GM19397 (cell line): ENCODE results near the gene MINK1.
"Not testable (repeated sequence)": the region's sequence is repeated elsewhere in the genome, so short reads cannot be mapped to it uniquely, and the experiment has no call there.

Experiments
- ATAC-seq: cut with Tn5 transposase; IDR thresholded peaks from one replicate; pipeline ENCODE4 v1.9.1; 2021; ENCODE audit warnings: mild to moderate bottlenecking, moderate library complexity; ENCODE audit not compliant: unreplicated experiment

Gene MINK1

DNA sequence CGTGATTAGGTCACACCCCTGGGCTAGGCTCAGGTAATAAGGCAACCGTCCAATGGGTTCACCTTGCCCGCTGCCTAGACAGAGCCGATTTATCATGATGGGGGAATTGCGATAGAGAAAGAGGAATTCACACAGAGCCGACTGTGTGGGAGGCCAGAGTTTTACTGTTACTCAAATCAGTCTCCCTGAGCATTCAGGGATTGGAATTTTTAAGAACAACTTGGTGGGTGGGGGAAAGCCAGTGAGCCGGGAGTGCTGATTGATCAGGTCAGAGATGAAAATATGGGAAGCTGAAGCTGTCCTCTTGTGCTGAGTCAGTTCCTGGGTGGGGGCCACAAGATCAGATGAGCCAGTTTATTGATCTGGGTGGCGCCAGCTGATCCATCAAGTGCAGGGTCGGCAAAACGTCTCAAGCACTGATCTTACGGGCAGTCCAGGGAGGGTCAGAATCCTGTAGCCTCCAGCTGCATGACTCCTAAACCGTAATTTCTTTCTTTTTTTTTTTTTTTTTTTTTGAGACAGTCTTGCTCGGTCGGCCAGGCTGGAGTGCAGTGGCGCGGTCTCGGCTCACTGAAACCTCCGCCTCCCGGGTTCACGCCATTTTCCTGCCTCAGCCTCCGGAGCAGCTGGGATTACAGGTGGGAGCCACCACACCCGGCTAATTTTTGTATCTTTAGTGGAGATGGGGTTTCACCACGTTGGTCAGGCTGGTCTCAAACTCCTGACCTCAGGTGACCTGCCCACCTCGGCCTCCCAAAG is 93.6 kb downstream of the MINK1 start:
- not testable (repeated sequence) for ATAC-seq

DNA sequence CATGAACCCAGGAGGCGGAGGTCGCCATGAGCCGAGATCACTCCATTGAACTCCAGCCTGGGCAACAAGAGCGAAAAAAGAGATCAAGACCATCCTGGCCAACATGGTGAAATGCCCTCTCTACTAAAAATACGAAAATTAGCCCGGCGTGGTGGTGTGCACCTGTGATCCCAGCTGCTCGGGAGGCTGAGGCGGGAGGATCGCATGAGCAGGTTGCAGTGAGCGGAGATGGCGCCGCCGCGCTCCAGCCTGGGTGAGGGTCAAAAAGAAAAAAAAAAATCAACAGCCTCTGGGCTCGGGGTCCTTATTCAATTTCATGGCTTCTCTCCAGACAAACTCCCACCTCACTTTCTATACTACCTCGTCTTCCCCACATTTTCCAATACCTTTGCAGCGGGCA is 95.7 kb downstream of the MINK1 start:
- ATAC-seq = no peak

DNA sequence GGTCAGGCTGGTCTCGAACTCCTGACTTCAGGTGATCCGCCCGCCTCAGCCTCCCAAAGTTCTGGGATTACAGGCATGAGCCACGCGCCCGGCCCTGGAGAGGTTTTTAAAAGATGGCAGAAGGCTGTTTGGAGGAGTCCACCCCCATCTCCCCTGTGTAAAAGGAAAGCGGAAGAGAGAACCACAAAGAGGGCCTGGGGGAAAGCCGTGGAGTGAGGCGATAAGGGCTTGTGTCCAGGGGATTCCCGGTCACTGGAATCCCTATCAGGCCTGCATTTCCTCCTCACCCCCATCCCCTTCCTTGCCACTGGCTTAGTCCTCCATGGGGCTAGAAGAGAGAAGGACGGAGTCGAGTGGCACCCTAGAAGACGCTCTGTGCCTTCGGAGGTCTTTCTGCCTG is 98.8 kb downstream of the MINK1 start, which contains the start of gene GP1BA:
Gene GP1BA (plus strand): TSS at position 315 of the 400 bp plus-strand sequence. CDS start 328 bp downstream, outside the sequence.
- no peak for ATAC-seq

DNA sequence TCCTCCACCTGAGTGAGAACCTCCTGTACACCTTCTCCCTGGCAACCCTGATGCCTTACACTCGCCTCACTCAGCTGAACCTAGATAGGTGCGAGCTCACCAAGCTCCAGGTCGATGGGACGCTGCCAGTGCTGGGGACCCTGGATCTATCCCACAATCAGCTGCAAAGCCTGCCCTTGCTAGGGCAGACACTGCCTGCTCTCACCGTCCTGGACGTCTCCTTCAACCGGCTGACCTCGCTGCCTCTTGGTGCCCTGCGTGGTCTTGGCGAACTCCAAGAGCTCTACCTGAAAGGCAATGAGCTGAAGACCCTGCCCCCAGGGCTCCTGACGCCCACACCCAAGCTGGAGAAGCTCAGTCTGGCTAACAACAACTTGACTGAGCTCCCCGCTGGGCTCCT is 99.6 kb downstream of the MINK1 start:
- ATAC-seq = no peak

DNA sequence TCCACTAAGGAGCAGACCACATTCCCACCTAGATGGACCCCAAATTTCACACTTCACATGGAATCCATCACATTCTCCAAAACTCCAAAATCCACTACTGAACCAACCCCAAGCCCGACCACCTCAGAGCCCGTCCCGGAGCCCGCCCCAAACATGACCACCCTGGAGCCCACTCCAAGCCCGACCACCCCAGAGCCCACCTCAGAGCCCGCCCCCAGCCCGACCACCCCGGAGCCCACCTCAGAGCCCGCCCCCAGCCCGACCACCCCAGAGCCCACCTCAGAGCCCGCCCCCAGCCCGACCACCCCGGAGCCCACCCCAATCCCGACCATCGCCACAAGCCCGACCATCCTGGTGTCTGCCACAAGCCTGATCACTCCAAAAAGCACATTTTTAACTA is 100.5 kb downstream of the MINK1 start:
- ATAC-seq = no peak

DNA sequence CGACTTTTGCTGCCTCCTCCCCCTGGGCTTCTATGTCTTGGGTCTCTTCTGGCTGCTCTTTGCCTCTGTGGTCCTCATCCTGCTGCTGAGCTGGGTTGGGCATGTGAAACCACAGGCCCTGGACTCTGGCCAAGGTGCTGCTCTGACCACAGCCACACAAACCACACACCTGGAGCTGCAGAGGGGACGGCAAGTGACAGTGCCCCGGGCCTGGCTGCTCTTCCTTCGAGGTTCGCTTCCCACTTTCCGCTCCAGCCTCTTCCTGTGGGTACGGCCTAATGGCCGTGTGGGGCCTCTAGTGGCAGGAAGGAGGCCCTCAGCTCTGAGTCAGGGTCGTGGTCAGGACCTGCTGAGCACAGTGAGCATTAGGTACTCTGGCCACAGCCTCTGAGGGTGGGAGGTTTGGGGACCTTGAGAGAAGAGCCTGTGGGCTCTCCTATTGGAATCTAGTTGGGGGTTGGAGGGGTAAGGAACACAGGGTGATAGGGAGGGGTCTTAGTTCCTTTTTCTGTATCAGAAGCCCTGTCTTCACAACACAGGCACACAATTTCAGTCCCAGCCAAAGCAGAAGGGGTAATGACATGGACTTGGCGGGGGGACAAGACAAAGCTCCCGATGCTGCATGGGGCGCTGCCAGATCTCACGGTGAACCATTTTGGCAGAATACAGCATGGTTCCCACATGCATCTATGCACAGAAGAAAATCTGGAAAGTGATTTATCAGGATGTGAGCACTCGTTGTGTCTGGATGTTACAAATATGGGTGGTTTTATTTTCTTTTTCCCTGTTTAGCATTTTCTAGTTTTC is 101.2 kb downstream of the MINK1 start:
- no peak for ATAC-seq

DNA sequence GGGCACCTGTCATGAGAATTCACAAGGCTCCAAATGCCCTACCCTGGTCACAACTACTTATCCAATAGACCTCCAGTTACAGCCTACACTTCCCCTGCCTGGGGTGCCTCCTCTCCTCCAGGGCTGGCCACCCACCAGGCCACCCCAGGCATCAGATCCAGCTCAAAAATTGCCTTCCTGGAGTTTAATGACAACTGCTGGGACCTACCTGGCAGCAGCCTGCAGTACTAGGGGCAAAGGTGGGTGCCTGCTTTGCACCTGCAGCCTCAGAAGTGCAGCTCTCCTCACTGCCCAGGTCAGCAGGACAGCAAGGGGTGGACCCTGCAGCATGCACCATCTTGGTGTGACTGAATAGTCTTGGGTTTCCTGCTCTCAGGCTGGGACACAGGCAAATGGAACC is 102.5 kb downstream of the MINK1 start:
- no peak for ATAC-seq

DNA sequence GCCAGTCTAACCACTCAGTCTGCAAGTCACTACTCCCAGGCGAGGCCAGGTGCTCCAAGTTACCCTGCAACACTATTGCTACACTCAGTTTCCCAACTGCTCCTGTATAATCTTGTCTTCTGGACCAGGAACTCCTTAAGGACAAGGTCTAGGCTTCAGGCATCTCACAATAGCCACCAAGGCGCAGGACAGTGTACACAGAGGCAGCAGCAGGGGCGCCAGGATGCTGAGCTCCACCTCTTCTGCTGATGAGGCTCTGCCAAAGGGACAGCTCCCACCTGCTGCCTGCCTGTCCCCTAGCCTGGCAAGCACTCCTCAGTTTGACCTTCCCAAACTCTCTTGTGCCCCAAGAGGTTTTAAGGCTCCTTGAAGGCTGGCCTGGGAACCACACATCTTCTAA is 103.3 kb downstream of the MINK1 start:
- ATAC-seq = no peak

DNA sequence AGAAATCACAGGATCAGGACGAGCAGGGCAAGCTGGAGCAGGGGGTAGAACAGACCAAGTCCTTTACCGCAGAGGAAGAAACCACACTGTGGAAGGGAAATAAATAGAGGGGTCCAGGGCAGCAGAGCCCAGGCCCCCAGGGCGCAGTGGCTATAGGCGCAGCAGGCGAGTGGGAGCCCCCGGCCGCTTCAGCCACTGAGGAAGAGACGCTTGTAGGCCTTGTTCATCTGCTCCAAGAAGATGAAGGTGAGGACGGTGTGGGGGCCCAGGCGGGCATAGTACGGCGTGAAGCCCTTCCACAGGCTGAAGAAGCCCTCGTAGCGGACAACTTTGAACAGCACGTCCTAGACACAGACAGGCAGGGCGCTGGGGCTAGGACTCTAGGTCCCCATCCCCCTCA is 104.4 kb downstream of the MINK1 start:
- no peak for ATAC-seq

DNA sequence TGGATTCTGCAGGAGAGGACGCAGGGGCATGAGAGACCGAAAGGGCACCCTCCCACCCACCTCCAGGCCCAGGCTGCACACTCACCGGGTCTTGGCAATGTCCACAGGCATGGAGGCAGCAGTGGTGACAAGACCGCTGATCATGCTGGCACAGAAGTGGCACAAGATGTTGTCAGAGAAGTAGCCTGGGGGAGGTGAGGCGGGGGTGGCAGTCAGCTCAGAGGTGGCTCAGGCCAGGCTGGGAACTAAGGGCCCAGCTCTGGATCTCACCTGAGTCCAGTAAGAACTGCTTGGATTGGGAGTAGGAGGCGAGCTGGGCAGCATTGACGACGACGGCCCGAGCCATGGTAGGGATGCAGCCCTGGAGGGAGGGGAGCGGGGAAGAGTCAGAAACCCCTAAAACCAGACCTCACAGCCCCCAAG is 104.9 kb downstream of the MINK1 start:
- no peak for ATAC-seq

DNA sequence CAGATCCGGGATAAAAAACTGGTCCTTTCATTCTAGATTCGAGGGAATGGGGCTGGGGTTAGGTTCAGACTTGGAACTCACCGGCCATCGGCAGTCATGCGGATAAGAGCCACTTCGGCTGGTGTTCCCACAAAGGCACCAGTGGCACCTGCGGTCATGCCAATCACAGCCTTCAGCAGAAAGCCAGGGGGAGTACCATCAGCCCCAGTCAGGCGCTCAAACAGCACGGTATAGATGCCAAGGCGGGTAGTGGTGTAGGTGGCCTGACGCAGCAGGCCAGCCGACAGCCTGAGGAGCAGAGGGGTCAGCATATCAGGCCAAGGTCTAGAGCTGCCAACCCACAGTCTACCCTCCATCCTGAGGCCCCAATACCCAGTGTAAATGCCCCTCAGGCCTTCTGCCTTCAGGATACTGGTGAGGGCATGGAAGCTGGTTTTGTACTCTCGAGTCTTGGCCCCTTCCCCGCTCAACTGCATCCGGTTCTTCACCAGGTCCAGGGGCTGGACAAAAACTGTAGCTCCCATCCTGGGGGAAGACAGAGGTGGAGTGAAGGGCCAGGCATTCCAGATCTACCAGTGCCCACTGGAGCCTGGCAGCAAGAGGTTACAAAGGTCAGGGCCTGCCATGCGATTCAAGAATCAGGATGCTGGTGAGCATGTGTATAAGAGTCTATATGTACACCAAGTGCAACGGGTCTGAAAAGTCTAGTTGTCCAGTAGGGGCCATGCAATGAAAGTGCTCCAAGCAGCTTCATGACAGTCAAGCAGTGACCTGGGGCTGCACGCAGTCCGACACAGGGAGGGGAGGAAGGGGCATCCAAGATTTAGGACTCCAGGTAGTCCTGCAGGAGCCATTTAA is 105.8 kb downstream of the MINK1 start:
- ATAC-seq = no peak

DNA sequence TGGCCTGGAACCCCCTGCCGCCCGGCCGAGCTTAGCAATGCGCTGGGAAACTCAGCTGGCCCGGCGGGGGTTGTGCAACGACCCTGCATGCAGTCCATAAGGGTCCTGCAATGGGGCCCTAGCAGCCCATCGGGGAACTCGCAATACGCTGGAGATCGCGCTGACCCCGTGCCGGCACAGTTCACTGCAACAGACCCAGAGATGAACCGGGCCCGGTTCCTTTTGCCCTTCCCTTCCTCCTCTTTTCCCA is 106.3 kb downstream of the MINK1 start:
- ATAC-seq = peak; percentile 19

DNA sequence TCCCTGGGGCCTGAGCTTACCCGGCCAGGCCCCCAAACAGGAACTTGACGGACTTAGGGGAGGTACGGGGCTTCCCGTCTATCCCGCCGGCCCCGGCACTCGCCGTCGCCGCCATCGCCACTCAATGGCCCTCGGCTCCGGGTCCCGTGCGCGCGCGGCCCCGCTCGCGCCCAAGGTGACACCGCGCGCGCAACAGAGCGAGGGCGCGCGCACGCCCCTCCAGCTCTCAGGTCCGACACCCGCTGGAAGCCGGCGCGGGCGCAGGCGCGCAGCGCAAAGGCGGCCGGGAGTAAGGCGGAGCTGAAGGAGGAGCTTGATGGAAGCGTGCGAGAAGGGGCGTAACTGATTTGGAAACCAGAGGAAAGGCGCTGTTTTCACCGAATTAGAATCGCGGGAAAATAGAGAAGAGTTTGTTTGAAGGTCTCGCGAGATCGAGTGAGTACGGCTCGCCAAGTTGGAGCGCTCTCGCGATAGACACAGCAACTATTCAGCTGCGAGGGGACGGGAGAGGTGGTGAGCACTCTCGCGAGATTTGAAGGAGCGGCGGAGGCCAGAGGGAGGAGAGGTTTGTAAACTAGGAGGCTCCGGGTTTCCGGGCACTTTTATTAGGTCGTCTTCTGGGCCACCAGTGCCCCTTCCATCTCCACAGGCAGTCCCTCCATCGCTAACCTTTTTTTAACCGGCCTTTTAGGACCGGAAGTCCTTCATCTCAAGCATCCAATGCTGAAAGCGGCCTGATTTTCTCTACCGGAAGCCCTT is 106.8 kb downstream of the MINK1 start, which contains the start of the genes RNF167 and SLC25A11:
Gene RNF167 (plus strand): TSS at position 473 of the 759 bp plus-strand sequence. CDS start 642 bp downstream, outside the sequence.
Gene SLC25A11 (minus strand): TSS at position 251 of the 759 bp plus-strand sequence. CDS start 136 bp downstream, at position 115.
- peak; percentile 81 for ATAC-seq

DNA sequence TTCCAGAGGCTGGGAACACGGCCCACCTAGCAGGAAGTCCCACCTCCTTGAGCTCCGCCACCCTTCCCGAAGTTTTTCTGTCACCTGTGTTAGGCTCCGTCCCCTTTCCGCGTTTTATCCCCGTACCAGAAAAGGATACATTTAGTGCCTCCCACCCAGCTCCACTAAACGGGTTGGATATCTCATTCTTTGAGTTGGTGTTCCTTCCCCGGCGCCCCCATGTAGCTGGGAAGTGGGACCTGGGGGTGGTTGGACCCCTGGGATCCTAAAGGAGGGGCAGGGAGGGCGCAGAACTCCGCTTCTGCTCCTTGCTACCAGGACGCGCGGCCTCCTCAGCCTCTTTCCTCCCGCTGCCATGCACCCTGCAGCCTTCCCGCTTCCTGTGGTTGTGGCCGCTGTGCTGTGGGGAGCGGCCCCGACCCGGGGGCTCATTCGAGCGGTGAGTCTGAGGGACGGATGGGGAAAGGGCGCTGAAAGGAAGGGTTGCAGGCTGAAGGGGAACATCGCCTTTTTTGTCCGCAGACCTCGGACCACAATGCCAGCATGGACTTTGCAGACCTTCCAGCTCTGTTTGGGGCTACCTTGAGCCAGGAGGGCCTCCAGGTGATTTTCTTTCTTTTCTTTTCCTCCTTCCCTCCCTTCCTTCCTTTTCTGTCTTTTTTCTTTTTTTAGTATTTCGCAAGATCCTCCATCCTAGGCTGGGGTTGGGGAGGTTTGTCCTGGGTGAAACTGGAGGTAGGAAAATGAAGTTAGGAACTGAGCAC is 107.6 kb downstream of the MINK1 start:
- no peak for ATAC-seq

DNA sequence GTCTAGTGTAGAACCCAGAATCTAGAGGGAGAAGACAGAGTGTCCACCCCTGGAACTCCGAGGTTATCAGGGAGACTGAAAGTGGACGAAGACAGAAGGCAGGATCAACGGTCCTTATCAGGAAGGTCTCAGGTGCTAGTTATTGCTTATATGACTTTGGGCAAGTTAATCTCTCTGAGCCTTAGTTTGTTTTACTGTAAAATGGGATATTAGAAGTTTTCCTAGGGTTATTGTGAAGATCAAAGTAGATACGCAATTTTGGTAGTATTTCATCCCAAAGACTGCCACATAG is 108.1 kb downstream of the MINK1 start:
- ATAC-seq = no peak

DNA sequence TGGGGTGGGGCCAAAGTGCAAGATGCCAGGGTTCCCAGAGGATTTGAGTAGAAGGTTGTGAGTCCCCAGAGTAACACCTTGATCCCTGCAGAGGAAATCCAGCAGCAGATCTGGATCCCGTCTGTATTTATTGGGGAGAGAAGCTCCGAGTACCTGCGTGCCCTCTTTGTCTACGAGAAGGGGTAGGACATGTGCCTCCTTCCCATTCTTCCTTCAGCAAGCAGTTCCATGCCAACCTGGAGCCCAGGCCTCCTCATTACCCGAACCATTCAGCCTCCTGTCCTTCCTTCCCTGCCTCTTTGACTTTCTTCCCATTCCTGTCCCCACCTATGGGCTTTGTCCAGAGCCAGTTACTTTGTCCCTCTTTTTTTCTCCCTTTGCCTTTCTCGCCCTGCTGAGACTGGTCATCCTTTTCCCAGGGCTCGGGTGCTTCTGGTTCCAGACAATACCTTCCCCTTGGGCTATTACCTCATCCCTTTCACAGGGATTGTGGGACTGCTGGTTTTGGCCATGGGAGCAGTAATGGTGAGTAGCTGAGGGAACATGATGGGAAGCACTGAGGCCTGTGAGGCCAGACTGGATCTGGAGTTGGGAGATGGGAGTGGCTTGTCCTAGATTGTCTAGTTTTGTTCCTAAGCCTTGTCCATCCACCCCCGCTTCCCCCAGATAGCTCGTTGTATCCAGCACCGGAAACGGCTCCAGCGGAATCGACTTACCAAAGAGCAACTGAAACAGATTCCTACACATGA is 109.8 kb downstream of the MINK1 start:
- ATAC-seq = no peak

DNA sequence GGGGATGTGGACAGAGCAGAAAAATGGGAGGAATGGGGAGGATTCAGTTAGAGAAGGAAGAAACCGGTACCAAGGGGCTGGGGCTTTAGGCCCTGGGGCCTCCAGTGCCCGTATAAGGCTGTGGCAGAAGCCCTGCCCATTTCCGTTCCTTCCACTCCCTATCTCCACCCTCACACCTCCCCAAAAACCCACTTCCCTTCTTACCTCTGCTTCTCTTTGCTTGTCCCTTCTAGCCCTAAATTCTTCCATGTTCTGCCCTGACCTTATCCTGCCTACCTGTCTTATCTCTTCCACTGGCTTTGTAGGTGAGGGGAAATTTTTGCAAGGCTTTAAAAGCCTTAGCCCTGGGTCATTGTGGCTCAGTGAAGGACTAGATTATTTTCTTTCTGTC is 111.0 kb downstream of the MINK1 start:
- no peak for ATAC-seq

DNA sequence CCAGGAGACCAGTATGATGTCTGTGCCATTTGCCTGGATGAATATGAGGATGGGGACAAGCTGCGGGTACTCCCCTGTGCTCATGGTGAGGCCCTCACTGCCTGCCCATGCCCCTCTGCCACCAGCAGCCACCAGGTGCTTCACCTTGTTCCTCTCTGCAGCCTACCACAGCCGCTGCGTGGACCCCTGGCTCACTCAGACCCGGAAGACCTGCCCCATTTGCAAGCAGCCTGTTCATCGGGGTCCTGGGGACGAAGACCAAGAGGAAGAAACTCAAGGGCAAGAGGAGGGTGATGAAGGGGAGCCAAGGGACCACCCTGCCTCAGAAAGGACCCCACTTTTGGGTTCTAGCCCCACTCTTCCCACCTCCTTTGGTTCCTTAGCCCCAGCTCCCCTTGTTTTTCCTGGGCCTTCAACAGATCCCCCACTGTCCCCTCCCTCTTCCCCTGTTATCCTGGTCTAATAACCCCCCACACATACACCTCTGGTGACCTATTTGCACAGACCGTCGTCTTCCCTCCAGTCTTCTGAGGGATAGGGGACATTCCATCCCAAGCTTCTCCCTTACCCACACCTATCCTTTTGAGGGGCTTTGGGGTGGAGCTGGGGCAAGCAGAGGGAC is 111.5 kb downstream of the MINK1 start:
- ATAC-seq = no peak
